Endothelial cell of umbilical vein (primary cell): ENCODE results near the gene PSMC1.

ENCODE experiments used
- EZH2 ChIP-seq: IDR thresholded peaks from 2 replicates; pipeline ENCODE4 v1.6.1; 2012; ENCODE audit warnings: borderline replicate concordance, low read depth, mild to moderate bottlenecking, moderate library complexity, low read length, inconsistent platforms; ENCODE audit not compliant: severe bottlenecking
- GATA2 ChIP-seq: IDR thresholded peaks from 2 replicates; pipeline ENCODE4 v1.7.0; 2011; ENCODE audit warnings: low read depth, mild to moderate bottlenecking, moderate library complexity, mixed read lengths, low read length; ENCODE audit not compliant: insufficient read length, insufficient read depth
- JUN ChIP-seq: IDR thresholded peaks from 2 replicates; pipeline ENCODE4 v1.6.1; 2011; ENCODE audit warnings: borderline replicate concordance, low read depth; ENCODE audit not compliant: insufficient read length, insufficient read depth
- MYC ChIP-seq: IDR thresholded peaks from one replicate; pipeline ENCODE4 v1.6.1; 2011; ENCODE audit warnings: mild to moderate bottlenecking, low read depth, low read length
- POLR2A ChIP-seq: IDR thresholded peaks from 2 replicates; pipeline ENCODE4 v1.6.1; 2012; ENCODE audit warnings: low read depth, mild to moderate bottlenecking, control low read depth, low read length
- POLR2AphosphoS5 ChIP-seq: IDR thresholded peaks from 2 replicates; pipeline ENCODE4 v1.6.1; 2012; ENCODE audit warnings: low read depth, mild to moderate bottlenecking, control low read depth, low read length, moderate library complexity; ENCODE audit not compliant: insufficient read depth
- TF ChIP-seq, protein P1 (sequence below): IDR thresholded peaks from 2 replicates; pipeline ENCODE4 v1.6.1; 2011; ENCODE audit not compliant: insufficient read depth, insufficient read length
- TF ChIP-seq, protein P2 (sequence below), 2 donors: IDR thresholded peaks; 1 replicate in 1 of 2; 2 replicates in 1 of 2; pipeline ENCODE4 v1.5.1; 2011; ENCODE audit warnings: low read length in 2 of 2, mild to moderate bottlenecking in 2 of 2, moderate library complexity in 2 of 2, control low read depth in 1 of 2, inconsistent platforms in 1 of 2, low read depth in 1 of 2; ENCODE audit not compliant: insufficient read depth in 1 of 2; ENCODE audit errors: extremely low read depth in 1 of 2

DNA sequence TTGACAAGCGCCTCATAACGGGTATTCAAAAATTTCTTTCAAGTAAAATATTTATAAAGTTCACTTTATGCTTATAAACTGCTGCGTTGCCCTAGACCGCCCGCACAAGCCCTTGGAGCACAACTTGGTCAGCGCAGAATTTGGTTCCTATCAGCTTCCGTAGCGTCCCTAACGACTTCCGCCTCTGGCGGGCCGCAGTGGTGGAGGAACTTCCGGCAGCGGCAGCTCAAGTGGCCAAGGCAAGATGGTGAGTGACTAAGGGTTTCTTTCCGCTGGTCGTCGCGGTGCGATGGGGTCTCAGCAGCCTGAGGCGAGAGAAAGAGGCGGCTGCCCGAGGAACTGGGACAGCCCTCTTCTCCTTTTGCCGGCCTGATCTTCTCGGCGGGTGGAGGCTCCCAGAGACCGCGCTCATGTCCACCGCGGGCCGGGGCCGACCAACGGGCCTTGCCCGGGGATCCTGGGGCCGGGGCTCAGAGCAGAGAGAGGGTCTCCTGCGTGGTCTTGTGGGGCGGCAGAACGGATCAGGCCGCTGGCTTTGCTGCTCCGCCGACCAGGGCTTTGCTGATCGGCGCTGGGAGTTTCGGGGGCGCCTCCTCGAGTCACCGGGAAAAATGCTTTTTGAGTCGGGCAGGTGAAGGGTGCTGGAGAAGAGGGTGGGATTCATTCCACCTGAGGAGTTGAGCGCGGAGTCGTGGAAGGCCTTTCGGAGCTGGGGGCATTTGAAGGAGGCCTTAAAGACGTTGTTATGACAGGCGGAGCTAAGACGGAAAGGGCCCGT lies at the start of gene PSMC1:
- TF ChIP-seq POLR2AphosphoS5 (peak; percentile 84), POLR2A (peak; percentile 84), EZH2 (no peak), MYC (no peak), JUN (no peak), GATA2 (no peak)
- TF ChIP-seq, protein P1, sequence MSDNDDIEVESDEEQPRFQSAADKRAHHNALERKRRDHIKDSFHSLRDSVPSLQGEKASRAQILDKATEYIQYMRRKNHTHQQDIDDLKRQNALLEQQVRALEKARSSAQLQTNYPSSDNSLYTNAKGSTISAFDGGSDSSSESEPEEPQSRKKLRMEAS = no peak
- TF ChIP-seq, protein P2, sequence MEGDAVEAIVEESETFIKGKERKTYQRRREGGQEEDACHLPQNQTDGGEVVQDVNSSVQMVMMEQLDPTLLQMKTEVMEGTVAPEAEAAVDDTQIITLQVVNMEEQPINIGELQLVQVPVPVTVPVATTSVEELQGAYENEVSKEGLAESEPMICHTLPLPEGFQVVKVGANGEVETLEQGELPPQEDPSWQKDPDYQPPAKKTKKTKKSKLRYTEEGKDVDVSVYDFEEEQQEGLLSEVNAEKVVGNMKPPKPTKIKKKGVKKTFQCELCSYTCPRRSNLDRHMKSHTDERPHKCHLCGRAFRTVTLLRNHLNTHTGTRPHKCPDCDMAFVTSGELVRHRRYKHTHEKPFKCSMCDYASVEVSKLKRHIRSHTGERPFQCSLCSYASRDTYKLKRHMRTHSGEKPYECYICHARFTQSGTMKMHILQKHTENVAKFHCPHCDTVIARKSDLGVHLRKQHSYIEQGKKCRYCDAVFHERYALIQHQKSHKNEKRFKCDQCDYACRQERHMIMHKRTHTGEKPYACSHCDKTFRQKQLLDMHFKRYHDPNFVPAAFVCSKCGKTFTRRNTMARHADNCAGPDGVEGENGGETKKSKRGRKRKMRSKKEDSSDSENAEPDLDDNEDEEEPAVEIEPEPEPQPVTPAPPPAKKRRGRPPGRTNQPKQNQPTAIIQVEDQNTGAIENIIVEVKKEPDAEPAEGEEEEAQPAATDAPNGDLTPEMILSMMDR (IDR thresholded peaks at IDR 0.05; ENCODE audit: extremely low read depth in 1 of 2, insufficient read depth in 1 of 2, low read depth in 1 of 2, low read length in 2 of 2) = no peak
